Activated T-cell treated with anti-CD3 and anti-CD28 coated beads for 48 hours (primary cell): ENCODE results near the gene TMEM134.
"Not testable (repeated sequence)": the region's sequence is repeated elsewhere in the genome, so short reads cannot be mapped to it uniquely, and the experiment has no call there.

ENCODE experiments used
- DNase-seq: peaks from one replicate; pipeline ENCODE4 v3.0.0-alpha.2; 2020; ENCODE audit warnings: low read depth

Gene TMEM134

DNA sequence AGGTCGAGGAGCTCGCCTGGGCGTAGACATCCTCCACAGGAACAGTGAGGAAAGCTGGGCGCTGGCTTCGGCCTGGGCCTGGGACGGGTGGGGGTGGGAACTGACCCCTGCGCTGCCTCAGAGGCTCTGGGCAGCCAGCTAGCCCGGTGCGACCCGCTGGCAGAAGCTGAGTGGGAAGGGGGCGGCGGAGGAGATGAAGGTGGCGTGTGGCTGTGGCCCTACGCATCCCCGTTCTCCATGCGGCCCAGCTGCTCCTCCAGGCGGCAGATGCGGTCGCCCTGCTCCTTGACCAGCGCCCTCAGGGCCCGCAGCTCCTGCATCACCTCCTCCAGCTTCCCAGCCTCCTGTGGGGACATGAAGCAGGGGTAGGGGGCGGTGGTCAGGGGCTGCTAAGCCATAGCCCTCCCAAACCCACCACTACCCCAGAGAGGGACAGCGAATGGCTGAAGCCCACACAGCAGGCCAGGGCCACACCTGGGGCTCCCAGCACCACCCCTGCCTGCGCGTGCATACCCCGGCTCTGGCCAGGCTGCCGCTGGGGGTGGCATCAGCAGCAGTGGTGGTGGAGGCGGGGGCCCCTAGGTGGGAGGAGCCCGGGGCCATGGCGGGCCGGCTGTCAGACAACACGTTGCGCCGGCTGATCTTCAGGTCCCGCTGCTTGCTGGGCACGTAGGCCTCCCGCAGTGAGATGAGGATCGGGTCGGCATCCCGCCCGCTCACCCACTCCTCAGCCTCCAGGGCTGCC lies 30.7 kb downstream of the TMEM134 start:
- peak; percentile 82 for DNase-seq

DNA sequence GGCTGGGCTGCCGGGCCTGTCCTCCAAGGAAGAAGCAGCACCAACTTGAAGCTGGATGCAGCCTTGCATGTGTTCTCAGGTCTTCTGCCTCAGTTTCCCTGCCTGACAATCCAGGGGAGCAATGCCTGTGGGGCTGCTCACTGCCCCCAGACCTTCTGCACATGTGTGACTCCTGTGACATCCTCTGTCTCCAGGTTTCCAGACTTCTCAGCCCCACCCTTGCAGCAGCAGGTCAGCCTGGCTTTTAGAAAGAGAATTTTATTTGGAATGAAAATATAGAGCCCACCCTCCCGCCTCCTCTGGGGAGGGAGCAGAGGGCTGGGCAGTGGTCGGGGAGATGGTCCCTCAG lies 31.3 kb downstream of the TMEM134 start:
- no peak for DNase-seq

DNA sequence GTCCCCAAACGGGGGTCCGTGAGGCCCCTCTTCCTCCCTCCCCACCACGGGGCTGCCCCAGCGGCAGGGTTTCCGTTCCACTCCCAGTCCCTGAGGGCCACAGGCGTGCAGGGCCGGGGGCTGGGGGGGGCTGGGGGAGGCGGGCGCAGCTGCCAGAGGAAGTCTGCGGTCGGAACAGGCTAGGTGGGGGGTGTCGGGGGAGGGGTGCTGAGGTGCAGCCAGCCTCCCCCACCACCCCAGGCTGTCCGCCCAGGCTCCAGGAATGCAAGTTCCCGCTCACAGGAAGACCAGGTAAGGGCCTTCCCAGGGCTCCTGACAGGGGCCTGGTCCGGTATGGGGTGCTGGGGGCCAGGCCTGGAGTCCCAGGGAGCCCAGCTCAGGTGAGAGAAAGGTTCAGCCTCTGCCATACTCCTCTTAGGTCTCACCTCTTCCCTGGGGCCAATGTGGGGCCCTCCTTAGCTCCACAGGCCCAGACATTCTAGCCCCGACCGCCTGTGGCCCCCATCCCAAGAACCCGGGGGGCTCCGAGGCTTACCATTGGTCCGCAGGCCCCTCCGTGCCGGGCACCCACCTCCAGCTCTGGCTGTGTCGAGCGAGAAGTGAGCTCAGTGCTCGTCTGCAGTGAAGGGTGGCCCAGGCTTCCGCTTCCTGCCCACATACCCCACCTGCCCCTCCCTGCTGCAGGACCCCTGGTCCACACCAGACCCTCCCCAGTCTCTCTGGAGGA lies 31.8 kb downstream of the TMEM134 start, which contains the start of gene PTPRCAP:
PTPRCAP (minus strand) TSS at position 601 of the 727 bp plus-strand sequence; CDS start at position 538, 63 bp downstream.
- peak; percentile 58 for DNase-seq

DNA sequence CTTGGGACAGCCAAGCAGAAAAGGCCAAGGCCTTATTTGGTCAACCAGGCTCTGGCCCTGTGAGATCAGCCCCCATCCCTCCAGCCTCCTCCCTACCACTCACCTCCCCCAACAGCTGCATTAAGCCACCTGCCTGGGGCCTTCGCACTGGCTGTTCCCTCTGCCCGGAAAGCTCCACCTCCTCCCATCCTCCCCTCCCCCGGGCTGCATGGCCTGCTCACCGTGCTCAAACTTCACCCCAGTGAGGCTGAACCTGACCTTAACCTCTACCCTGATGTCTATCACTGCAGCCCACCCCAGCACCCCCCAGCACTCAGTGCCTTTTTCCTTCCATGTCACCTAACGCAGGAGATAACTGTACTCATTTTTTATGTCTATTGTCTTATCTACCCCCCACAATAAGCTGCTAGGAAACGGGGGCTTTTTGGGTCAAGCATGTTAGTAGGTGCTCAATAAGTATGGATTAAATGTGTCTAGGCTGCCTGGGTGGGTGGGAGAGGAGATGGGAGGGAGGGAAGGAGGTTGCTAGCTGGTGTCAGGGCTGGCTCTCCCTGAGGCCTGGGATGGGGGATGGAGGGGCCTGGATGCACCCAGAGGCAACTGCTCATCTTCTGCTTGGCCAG lies 32.5 kb downstream of the TMEM134 start:
- DNase-seq: peak; percentile 75

DNA sequence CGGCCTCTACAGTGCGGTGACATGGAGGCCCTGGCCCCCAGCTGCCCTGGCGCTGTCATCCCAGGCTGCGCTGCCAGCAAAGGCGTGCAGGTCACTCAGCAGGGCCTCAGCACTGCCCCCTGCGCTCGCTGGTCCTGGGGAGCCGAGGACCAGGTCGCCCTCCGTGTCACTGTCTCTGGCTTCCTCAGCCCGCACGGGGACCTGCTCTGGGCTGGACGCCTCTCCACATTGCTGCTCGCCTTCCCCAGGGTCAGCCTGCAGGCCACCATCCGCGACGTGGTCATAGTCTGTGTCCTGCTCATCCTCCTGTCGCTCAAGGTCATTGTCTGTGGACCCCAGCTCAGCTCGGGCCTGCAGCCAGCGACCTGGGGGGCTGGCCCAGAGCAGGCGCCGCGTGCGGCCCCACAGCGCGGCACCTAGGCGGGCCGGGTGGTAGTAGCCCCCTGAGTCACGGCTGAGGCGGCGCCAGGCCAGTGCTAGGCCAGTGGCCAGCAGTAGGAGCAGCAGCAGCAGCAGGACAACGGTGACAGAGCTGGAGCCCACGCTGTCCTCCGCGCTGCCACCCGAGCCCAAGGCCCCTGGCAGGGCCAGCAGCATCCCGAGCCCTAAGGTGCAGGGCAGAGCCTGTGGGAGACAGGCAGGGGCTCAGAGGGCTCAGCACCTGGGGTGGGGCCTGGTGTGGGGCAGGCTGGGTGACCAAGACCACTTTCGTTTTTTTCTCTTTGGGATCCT lies 33.2 kb downstream of the TMEM134 start:
- DNase-seq: no peak

DNA sequence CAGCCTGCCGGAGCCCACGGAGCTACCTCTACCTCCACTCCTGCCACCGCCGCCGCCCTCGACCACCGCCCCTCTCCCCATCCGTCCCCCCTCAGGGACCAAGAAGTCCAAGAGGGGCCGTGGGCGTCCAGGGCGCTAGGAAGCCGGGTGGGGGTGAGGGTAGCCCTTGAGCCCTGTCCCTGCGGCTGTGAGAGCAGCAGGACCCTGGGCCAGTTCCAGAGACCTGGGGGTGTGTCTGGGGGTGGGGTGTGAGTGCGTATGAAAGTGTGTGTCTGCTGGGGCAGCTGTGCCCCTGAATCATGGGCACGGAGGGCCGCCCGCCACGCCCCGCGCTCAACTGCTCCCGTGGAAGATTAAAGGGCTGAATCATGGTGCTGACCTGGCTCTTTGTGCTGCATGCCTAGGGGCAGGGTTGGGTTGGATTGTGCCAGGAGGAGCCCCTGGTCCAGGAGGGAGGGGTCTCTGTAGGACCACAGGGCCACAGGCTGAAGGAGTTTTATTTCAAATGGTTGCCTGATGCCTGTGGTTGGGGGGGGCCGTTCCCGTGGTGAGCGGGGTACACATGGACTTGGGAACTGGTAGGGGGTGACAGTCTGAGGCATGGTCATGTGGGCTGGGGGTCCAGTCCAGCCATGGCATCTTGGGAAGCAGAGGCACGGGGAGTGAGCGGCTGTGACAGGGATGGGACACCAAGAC lies 33.9 kb downstream of the TMEM134 start:
- no peak for DNase-seq

DNA sequence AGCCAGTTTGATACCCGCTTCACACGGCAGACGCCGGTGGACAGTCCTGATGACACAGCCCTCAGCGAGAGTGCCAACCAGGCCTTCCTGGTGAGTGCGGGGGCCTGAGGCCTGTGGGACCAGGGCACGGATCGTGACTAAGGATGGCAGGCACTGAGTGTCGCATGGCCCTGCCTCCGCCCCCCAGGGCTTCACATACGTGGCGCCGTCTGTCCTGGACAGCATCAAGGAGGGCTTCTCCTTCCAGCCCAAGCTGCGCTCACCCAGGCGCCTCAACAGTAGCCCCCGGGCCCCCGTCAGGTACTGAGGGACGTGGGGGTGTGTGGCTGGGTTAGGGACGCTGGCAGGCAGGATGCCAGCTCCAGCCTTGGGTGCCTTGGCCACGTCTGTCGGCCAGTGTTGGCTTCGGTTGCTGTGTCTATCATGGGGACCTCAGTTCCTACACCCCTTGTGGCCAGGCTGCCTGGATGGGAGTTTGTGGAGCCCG lies 34.6 kb downstream of the TMEM134 start:
- no peak for DNase-seq

DNA sequence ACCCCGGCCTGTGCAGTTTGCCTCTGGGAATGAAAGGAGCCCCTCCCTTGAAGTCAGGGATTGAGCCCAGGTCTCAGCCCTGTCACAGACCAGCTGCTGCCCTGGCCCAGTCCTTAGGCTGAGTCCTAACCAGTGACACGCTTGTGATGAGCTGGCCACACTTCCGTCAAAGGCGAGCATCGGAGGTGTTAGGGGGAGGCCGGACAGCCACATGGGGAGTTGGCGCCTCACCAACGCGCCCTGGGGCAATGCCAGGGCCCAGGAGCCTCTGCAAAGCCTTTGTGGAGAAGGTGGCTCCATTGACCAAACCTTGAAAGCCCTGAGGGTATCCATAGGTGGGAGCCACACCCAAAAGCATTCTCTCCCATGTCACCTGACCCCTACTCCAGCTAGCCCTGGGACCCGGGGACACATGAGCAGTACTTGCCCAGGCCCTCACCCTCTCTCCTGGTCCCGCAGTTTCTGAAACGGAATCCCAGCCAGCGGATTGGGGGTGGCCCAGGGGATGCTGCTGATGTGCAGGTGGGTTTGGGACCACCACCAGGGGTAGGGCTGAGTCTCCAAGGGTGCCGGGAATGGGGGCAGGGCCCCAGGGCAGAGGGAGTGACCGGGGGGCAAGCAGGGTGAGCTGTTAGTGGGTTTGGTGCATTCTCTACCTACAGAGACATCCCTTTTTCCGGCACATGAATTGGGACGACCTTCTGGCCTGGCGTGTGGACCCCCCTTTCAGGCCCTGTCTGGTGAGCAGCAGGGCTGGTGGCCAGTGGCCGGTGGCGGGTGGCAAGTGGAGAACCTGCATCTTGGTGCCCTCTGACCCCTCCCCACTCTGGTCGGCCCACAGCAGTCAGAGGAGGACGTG lies 35.3 kb downstream of the TMEM134 start:
- no peak for DNase-seq

DNA sequence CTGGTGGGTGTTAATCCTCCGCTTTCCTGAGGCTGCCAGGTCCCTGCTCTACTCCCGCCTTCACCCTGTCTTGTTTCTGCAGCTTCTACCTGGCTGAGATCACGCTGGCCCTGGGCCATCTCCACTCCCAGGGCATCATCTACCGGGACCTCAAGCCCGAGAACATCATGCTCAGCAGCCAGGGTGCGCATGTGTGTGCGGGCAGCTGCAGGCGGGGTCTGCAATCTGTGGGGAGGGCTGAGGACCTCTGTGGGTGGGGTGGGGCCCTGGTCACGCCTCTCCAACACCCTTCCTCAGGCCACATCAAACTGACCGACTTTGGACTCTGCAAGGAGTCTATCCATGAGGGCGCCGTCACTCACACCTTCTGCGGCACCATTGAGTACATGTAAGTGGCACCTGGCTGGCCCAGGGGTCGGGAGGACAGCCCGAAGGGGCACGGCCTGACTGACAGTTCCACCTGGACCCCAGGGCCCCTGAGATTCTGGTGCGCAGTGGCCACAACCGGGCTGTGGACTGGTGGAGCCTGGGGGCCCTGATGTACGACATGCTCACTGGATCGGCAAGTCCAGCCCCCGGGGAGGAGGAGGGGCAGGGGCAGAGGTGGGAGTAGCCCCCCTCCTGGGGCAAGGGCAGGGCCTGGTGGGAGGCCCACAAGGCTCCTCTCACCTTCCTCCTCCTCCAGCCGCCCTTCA lies 36.2 kb downstream of the TMEM134 start:
- no peak for DNase-seq

DNA sequence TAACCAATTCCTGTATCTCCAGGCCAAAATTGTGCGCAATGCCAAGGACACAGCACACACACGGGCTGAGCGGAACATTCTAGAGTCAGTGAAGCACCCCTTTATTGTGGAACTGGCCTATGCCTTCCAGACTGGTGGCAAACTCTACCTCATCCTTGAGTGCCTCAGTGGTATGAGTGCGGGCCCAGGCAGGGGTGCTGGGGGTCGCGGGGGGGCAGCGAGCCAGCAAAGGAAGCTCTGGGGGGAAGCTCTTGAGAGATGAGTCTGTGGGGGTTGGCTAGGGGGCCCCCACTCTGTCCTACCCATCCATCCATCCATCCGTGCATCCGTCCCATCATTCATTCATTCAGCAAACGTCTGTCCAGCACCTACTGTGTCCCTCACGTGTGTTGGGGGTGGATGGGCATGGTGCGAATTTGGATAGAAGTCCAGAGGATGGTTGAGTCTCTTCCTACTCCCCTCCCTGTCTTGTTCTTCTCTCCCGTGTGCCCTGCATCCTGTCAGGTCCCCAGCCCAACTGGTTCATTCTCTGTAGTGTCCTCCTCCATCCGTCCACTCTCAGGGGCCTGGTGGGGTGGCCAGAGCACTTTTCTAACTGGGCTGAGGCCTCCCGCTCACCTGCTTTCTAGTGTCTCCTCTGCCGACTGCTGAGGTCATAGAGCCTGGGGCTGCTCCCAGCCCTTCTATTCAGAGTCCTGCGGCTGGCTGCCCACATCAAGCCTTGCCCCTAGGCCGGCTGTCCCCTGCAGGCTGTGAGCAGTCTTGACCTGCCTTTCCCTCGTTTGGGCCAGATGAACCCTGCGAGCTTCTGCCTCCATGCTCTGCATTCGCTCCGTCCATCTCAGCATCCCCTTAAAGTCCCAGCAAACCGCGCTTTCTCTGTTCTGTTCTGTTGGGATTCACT lies 37.5 kb downstream of the TMEM134 start:
- no peak for DNase-seq

DNA sequence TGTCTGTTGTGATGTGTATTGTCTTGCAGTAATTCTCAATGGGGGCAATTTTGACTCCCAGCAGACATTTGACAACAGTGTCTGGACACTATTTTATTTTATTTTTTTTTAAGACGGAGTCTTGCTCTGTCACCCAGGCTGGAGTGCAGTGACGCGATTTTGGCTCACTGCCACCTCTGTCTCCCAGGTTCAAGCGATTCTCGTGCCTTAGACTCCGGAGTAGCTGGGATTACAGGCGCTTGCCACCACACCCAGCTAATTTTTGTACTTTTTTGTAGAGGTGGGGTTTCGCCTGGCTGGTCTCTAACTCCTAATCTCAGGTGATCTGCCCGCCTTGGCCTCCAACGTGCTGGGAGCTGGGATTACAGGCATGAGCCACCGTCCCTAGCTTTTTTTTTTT lies 39.3 kb downstream of the TMEM134 start:
- no peak for DNase-seq

DNA sequence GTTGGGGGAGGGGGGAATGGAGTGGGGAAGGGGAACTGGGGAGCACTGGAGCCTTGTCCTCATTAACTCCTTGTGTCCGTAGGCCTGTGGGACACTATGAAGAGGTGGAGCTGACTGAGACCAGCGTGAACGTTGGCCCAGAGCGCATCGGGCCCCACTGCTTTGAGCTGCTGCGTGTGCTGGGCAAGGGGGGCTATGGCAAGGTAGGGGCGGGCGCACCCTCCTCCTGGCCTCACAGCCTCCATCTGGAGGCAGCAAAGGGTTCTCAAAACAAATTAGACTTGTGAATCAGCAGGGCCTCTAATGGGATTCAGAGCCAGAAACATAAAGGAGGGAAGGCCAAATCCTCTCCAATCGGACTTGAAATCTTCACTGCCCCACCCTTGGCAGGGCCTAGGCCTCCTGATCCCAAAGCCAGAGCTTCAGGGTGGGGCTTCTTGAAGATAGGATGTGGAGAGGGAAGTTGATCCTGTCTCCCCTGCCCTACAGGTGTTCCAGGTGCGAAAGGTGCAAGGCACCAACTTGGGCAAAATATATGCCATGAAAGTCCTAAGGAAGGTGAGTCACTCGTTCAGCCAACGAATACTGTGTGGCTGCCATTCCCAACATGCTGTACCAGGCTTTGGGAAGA lies 39.9 kb downstream of the TMEM134 start:
- DNase-seq: no peak

DNA sequence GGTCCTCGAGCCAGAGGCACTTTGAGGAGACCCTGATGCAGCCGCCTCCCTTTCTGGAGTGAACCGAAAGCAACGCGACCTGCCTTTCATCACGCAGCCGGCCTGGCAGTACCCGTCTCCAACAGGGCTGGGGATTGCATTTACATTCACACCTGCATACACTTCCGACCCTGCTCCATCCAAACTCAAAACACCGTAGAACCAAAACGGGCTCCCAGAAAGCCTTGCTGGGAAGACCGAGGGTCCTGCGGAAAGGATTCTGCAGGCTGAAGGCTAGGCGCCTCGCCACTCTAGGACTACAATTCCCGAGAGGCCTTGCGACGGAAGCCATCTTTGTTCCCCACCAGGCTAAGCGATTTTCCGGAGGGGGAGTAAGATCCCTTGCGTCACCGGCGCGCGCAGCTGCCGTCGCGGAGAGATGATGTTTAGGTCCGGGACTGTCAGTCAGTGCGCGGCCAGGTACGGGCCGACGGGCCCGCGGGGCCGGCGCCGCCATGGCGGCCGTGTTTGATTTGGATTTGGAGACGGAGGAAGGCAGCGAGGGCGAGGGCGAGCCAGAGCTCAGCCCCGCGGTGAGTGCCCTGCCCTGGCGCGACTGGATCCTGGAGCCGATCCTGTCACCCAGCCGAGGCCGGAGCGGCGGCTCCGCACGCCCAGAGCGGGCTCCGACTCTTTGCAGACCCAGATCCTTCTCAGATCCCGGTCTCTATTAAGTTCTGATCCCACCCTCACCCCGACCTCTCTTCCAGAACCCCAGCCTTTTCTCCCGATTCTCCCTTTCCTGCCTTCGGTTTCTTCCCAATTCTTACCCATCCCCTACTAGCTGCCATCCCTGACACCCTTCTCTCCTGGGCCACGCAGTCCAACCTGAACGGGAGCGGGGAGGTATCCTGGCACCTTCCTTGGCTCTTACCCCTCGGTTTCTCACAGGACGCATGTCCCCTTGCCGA lies 40.7 kb downstream of the TMEM134 start, which contains the start of gene RPS6KB2:
RPS6KB2 (plus strand) TSS at position 443 of the 950 bp plus-strand sequence; CDS start at position 495, 52 bp downstream.
- DNase-seq: peak; percentile 98

DNA sequence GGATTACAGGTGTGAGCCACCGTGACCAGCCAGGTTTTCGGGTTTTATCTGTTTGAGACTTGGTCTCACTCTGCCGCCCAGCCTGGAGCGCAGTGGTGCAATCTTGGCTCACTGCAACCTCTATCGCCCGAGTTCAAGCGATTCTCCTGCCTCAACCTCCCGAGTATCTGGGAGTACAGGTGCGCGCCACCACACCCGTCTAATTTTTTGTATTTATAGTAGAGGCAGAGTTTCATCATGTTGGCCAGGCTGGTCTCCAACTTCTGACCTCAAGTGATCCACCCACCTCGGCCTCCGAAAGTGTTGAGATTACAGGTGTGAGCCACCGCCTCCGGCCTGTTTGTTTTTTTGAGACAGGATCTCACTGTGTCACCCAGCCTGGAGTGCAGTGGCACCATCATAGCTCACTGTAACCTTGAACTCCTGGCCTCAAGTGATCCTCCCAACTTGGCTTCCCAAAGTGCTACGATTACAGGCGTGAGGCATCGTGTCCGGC lies 41.6 kb downstream of the TMEM134 start:
- not testable (repeated sequence) for DNase-seq

DNA sequence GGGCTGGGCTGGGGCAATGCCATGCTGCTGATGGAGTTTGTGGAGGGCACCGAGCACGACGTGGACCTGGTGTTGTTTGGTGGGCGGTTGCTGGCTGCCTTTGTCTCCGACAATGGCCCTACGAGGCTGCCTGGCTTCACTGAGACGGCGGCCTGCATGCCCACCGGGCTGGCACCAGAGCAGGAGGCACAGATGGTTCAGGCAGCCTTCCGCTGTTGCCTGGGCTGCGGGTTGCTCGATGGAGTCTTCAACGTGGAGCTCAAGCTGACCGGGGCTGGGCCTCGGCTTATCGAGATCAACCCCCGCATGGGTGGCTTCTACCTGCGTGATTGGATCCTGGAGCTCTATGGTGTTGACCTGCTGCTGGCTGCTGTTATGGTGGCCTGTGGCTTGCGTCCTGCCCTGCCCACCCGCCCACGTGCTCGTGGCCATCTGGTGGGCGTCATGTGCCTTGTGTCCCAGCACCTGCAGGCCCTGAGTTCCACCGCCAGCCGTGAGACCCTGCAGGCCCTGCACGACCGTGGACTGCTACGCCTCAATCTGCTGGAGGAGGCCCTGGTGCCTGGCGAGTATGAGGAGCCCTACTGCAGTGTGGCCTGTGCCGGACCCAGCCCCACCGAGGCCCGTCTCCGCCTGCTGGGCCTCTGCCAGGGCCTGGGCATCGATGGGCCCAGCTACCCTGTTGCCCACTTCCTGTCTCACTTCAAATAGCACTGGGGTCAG lies 45.0 kb downstream of the TMEM134 start:
- no peak for DNase-seq

DNA sequence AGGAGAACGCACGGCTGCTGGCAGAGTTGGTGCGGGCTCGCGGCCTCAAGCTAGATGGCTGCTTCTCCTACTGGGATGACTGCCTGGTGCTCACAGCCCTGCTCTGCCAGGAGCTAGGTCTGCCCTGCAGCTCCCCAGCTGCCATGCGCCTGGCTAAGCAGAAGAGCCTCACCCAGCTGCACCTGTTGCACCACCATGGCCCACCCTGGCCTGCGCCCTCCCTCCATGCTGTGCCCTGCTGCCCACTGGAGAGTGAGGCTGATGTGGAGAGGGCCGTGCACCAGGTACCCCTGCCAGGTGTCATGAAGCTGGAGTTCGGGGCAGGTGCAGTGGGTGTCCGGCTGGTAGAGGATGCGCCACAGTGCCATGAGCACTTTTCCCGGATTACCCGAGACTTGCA lies 45.6 kb downstream of the TMEM134 start:
- DNase-seq: no peak
